ENCODE results near the gene CPLX4. TPM values are rescaled to one million over a fixed set of nuclear protein-coding genes. Genes with fewer than 3 reads are reported as not detected.

The CPLX4 gene
- total RNA-seq, 1 experiment from 2014 or later, result not detected

DNA sequence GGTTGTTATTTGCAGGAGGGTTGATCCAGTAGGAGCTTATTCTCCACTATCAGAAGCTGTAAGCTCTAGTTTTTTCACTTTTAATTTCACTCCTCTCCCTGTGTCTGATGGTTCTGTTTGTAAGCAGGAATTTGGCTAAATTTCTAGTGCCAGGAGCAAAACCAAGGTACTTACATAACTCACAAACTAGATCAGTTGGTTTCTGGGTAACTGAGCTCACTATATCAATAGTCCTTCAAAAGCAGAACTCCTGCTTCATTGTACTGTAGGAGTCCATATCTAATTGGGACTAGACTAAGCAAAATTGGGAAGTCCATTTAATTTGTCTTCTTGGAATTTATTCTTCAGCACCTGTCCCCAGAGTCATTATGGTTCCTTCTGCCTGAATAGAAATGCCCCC is 25.1 kb downstream of the CPLX4 start (continued):
- TF ChIP-seq, protein P1, sequence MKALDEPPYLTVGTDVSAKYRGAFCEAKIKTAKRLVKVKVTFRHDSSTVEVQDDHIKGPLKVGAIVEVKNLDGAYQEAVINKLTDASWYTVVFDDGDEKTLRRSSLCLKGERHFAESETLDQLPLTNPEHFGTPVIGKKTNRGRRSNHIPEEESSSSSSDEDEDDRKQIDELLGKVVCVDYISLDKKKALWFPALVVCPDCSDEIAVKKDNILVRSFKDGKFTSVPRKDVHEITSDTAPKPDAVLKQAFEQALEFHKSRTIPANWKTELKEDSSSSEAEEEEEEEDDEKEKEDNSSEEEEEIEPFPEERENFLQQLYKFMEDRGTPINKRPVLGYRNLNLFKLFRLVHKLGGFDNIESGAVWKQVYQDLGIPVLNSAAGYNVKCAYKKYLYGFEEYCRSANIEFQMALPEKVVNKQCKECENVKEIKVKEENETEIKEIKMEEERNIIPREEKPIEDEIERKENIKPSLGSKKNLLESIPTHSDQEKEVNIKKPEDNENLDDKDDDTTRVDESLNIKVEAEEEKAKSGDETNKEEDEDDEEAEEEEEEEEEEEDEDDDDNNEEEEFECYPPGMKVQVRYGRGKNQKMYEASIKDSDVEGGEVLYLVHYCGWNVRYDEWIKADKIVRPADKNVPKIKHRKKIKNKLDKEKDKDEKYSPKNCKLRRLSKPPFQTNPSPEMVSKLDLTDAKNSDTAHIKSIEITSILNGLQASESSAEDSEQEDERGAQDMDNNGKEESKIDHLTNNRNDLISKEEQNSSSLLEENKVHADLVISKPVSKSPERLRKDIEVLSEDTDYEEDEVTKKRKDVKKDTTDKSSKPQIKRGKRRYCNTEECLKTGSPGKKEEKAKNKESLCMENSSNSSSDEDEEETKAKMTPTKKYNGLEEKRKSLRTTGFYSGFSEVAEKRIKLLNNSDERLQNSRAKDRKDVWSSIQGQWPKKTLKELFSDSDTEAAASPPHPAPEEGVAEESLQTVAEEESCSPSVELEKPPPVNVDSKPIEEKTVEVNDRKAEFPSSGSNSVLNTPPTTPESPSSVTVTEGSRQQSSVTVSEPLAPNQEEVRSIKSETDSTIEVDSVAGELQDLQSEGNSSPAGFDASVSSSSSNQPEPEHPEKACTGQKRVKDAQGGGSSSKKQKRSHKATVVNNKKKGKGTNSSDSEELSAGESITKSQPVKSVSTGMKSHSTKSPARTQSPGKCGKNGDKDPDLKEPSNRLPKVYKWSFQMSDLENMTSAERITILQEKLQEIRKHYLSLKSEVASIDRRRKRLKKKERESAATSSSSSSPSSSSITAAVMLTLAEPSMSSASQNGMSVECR (CRISPR knock-in tag; IDR thresholded peaks at IDR 0.05; ENCODE audit: borderline replicate concordance), result no peak
- TF ChIP-seq, protein P2, sequence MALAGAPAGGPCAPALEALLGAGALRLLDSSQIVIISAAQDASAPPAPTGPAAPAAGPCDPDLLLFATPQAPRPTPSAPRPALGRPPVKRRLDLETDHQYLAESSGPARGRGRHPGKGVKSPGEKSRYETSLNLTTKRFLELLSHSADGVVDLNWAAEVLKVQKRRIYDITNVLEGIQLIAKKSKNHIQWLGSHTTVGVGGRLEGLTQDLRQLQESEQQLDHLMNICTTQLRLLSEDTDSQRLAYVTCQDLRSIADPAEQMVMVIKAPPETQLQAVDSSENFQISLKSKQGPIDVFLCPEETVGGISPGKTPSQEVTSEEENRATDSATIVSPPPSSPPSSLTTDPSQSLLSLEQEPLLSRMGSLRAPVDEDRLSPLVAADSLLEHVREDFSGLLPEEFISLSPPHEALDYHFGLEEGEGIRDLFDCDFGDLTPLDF (CRISPR knock-in tag; IDR thresholded peaks at IDR 0.05), result no peak
- TF ChIP-seq, protein P3, sequence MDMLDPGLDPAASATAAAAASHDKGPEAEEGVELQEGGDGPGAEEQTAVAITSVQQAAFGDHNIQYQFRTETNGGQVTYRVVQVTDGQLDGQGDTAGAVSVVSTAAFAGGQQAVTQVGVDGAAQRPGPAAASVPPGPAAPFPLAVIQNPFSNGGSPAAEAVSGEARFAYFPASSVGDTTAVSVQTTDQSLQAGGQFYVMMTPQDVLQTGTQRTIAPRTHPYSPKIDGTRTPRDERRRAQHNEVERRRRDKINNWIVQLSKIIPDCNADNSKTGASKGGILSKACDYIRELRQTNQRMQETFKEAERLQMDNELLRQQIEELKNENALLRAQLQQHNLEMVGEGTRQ (CRISPR knock-in tag; IDR thresholded peaks at IDR 0.05), result no peak
- TF ChIP-seq FOXJ3 (CRISPR knock-in tag; IDR thresholded peaks at IDR 0.05; ENCODE audit: borderline replicate concordance), result no peak
- no peak for TF ChIP-seq ZNF138 (CRISPR knock-in tag; conservative IDR thresholded peaks at IDR 0.05)
- TF ChIP-seq, protein P4, sequence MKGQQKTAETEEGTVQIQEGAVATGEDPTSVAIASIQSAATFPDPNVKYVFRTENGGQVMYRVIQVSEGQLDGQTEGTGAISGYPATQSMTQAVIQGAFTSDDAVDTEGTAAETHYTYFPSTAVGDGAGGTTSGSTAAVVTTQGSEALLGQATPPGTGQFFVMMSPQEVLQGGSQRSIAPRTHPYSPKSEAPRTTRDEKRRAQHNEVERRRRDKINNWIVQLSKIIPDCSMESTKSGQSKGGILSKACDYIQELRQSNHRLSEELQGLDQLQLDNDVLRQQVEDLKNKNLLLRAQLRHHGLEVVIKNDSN (CRISPR knock-in tag; IDR thresholded peaks at IDR 0.05), result no peak

DNA sequence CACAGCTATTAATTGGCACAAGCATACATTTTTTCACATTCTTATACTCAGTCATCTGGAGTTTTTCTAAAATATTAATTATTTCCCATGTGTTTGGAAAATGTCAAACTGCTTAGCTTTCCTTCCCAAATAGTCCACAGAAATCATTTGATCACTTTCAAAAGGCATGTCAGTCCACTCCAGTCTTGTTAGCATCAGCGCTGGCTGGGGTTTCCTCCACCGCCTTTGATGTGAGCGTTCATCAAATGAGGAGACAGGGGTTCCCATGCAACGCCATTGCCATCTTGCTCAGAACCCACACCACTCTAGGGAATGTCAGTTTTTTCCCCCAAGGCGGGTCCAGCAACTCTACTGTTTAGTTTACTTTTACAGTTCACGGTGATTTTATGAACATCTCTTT is 32.1 kb downstream of the CPLX4 start:
- ChIA-PET CTCF (interaction anchor here (0.5 to 2.0 kb wide), 3 partner anchors 22 to 411 kb away, joined by 3 to 7 read pairs (median 6); partner anchors contain the start of gene CCBE1), POLR2A (no interaction called here)
- TF ChIP-seq, protein P5, sequence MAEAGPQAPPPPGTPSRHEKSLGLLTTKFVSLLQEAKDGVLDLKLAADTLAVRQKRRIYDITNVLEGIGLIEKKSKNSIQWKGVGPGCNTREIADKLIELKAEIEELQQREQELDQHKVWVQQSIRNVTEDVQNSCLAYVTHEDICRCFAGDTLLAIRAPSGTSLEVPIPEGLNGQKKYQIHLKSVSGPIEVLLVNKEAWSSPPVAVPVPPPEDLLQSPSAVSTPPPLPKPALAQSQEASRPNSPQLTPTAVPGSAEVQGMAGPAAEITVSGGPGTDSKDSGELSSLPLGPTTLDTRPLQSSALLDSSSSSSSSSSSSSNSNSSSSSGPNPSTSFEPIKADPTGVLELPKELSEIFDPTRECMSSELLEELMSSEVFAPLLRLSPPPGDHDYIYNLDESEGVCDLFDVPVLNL (CRISPR knock-in tag; IDR thresholded peaks at IDR 0.05; ENCODE audit: borderline replicate concordance, low read depth), result no peak
- TF ChIP-seq MXD4 (CRISPR knock-in tag; IDR thresholded peaks at IDR 0.05; ENCODE audit: borderline replicate concordance), result no peak
- TF ChIP-seq, protein P6, sequence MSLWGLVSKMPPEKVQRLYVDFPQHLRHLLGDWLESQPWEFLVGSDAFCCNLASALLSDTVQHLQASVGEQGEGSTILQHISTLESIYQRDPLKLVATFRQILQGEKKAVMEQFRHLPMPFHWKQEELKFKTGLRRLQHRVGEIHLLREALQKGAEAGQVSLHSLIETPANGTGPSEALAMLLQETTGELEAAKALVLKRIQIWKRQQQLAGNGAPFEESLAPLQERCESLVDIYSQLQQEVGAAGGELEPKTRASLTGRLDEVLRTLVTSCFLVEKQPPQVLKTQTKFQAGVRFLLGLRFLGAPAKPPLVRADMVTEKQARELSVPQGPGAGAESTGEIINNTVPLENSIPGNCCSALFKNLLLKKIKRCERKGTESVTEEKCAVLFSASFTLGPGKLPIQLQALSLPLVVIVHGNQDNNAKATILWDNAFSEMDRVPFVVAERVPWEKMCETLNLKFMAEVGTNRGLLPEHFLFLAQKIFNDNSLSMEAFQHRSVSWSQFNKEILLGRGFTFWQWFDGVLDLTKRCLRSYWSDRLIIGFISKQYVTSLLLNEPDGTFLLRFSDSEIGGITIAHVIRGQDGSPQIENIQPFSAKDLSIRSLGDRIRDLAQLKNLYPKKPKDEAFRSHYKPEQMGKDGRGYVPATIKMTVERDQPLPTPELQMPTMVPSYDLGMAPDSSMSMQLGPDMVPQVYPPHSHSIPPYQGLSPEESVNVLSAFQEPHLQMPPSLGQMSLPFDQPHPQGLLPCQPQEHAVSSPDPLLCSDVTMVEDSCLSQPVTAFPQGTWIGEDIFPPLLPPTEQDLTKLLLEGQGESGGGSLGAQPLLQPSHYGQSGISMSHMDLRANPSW (CRISPR knock-in tag; conservative IDR thresholded peaks at IDR 0.05; ENCODE audit: low read depth), result no peak
- H3K4me3 Mint-ChIP-seq, result no peak overlapping the region
- 0 out of 2 replicates have a peak, but pooled peaks cover 3% of the 10 kb centered on the region for H3K4me1 Mint-ChIP-seq
- no peaks in the 10 kb centered on the region for H3K9me3 Mint-ChIP-seq
- H3K27ac Mint-ChIP-seq, result no peak overlapping the region
- DNase-seq (ENCODE audit: low spot score), result no peak
- H3K36me3 Mint-ChIP-seq, result no peaks in the 10 kb centered on the region
- peaks cover 62% of the 10 kb centered on the region for H3K27me3 Mint-ChIP-seq (ENCODE audit: low read depth)
- ATAC-seq, result no peak

DNA sequence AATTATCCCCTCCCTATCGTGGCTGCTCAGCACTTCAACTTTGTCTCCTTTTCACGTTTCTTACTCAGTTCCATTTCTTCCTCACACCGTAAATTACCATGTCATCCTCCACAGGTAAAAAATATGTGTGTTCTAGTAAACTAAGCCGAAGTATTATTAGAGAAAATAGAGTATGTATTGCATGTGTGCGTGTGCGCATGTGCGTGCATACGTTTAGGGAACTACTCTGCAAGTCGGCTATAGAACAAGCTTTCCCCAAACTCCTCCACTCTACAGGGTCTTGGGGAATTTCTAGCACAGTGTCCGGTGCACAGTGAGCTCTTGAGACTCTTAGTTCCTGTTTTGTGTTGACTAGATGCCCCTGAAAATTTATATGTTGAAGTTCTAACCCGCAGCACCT is 36.1 kb downstream of the CPLX4 start:
- Mint-ChIP-seq H3K36me3 (no peaks in the 10 kb centered on the region), H3K9me3 (no peaks in the 10 kb centered on the region), H3K4me1 (0 out of 2 replicates have a peak, but pooled peaks cover 3% of the 10 kb centered on the region), H3K27ac (no peak overlapping the region), H3K27me3 (ENCODE audit: low read depth) (peaks cover 95% of the 10 kb centered on the region), H3K4me3 (no peak overlapping the region)
- ChIA-PET CTCF (no interaction called here), POLR2A (no interaction called here)
- DNase-seq (ENCODE audit: low spot score) (no peak), ATAC-seq (no peak)
- TF ChIP-seq TCF7 (CRISPR knock-in tag; IDR thresholded peaks at IDR 0.05; ENCODE audit: low read depth), result no peak
- TF ChIP-seq, protein P2 (CRISPR knock-in tag; IDR thresholded peaks at IDR 0.05), result no peak
- no peak for TF ChIP-seq NFATC4 (CRISPR knock-in tag; IDR thresholded peaks at IDR 0.05)
- TF ChIP-seq, protein P7, sequence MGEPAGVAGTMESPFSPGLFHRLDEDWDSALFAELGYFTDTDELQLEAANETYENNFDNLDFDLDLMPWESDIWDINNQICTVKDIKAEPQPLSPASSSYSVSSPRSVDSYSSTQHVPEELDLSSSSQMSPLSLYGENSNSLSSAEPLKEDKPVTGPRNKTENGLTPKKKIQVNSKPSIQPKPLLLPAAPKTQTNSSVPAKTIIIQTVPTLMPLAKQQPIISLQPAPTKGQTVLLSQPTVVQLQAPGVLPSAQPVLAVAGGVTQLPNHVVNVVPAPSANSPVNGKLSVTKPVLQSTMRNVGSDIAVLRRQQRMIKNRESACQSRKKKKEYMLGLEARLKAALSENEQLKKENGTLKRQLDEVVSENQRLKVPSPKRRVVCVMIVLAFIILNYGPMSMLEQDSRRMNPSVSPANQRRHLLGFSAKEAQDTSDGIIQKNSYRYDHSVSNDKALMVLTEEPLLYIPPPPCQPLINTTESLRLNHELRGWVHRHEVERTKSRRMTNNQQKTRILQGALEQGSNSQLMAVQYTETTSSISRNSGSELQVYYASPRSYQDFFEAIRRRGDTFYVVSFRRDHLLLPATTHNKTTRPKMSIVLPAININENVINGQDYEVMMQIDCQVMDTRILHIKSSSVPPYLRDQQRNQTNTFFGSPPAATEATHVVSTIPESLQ (CRISPR knock-in tag; IDR thresholded peaks at IDR 0.05), result no peak
- TF ChIP-seq, protein P8, sequence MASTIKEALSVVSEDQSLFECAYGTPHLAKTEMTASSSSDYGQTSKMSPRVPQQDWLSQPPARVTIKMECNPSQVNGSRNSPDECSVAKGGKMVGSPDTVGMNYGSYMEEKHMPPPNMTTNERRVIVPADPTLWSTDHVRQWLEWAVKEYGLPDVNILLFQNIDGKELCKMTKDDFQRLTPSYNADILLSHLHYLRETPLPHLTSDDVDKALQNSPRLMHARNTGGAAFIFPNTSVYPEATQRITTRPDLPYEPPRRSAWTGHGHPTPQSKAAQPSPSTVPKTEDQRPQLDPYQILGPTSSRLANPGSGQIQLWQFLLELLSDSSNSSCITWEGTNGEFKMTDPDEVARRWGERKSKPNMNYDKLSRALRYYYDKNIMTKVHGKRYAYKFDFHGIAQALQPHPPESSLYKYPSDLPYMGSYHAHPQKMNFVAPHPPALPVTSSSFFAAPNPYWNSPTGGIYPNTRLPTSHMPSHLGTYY (CRISPR knock-in tag; IDR thresholded peaks at IDR 0.05), result no peak
- TF ChIP-seq EMX1 (CRISPR knock-in tag; IDR thresholded peaks at IDR 0.05), result no peak
- TF ChIP-seq ZNF423 (CRISPR knock-in tag; IDR thresholded peaks at IDR 0.05), result no peak
- TF ChIP-seq ZNF416 (CRISPR knock-in tag; IDR thresholded peaks at IDR 0.05), result no peak
- no peak for TF ChIP-seq JUN (CRISPR knock-in tag; IDR thresholded peaks at IDR 0.05)
